NCI-H146 treated with DMSO at 0.1 percent for 48 hours (cell line): Measurements from ENCODE around the gene ZMYND19.
A peak's percentile ranks its signal among the peaks of the same experiment; 100 is the strongest.
"Not testable (repeated sequence)": the region's sequence is repeated elsewhere in the genome, so short reads cannot be mapped to it uniquely, and the experiment has no call there.

Source experiments
- DNase-seq: peaks from one replicate; lab custom pipeline; 2025; ENCODE audit not compliant: unreplicated experiment; lab: John Stamatoyannopoulos, UW

ZMYND19 gene

GRCh38 chr9:137614631-137615386, 24.5 kb upstream of the ZMYND19 start:
- DNase-seq = no peak

DNA sequence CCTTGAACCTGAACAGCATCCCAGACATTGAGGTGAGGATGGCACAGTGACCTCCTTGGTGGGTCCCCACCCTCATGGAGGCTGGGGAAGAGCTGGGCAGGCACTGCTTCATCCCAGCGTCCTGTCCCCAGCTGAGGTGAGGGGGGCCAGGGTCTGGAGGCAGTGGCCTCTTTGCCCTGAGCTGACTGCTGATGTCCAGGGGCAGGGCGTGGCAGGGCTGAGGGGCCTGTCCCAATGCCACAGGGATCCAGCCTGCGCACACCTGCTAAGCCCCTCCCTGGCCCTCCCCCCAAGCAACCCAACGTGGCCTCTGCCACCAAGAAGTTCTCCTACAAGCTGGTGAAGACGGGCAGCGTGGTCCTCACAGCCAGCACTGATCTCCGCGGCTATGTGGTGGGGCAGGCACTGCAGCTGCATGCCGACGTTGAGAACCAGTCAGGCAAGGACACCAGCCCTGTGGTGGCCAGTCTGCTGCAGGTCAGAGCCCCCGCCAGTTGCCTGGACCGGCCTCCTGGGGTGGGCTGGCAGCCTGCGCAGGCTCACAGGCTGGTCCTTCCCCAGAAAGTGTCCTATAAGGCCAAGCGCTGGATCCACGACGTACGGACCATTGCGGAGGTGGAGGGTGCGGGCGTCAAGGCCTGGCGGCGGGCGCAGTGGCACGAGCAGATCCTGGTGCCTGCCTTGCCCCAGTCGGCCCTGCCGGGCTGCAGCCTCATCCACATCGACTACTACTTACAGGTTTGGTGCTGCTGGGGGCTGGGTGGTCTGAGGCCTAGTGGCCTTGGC, 23.6 kb upstream of the ZMYND19 start:
- DNase-seq = no peak

DNA sequence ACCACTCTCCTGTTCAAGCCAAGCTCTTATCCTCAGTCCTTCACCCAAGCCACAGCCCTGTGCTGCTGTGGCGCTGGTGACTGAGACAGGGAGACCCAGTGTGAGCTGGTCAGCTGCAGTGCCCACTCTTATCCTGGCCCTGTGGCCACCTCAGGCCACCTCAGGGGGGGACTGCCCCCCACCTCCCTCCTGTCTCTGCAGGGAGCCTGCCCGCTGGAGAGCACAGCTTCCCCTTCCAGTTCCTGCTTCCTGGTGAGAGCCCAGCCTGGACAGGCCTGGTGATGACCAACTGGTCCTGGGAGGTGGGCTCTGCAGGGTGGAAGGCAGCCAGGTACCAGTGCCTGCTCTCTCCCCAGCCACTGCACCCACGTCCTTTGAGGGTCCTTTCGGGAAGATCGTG, 22.9 kb upstream of the ZMYND19 start:
- DNase-seq = no peak

GRCh38 chr9:137612741-137613142, 22.4 kb upstream of the ZMYND19 start:
- DNase-seq = no peak

DNA sequence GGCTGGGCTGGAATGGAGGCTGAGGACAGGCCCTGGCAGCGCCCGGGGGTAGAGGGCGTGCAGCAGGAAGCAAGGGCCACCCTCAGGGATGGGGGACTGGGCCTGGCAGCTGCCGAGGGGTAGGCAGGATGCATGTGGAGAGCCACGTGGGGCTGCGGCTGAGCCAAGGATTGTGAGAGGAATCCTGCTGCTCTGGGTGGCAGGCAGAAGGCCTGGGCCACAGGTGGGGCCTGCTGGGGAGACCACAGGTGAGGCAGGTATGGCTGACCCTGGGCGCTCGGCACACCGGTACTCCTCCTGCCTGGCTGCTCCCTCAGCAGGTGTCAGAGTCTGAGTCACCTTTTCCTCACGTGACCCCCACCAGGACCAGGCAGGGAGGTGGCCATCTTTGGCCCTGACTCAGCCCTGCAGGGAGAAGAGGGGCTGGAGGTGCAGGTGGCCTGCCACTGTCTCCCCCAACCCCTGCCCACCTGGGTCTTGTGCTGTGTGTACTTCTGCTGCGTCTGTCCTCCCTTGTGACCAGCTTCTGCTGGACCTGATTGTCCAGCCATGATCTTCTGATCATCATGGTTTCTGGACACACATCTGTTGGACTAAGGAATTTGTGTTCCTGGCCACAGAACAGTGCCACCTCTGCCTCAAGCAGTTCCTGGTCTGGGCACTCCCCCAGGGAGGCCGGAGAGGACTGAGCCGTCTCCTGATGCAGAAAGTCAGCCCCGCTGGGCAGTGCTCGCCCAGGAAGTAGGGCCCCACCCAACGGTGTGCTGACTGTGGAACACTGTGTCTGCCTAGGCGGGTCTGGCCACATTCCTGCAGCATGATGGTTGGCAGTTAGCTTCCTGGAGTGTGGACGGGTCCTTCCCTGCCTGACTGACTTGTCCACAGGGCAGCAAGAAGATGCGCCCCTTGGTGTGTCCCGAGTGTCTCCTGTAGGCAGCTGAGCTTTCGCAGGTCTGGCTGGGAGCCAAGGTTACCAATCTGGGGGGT, 21.6 kb upstream of the ZMYND19 start:
- peak; percentile 53 for DNase-seq

DNA sequence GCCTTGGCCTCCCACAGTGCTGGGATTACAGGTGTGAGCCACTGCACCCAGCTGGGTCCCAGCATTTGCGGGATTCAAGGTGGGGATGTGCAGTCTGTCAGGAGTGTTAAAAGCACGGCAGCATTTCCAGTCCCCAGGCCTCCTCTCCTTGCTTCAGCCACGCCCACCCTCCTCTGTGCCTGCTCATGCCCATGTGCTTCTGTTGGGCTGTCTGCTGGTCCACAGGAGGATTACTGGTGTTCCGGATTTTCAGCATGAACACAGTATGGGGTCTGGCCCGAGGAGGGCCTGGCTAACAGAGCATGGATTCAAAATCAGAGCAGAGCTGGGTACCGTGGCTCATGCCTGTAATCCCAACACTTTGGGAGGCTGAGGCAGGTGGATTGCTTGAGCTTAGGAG, 20.6 kb upstream of the ZMYND19 start:
- no peak for DNase-seq

DNA sequence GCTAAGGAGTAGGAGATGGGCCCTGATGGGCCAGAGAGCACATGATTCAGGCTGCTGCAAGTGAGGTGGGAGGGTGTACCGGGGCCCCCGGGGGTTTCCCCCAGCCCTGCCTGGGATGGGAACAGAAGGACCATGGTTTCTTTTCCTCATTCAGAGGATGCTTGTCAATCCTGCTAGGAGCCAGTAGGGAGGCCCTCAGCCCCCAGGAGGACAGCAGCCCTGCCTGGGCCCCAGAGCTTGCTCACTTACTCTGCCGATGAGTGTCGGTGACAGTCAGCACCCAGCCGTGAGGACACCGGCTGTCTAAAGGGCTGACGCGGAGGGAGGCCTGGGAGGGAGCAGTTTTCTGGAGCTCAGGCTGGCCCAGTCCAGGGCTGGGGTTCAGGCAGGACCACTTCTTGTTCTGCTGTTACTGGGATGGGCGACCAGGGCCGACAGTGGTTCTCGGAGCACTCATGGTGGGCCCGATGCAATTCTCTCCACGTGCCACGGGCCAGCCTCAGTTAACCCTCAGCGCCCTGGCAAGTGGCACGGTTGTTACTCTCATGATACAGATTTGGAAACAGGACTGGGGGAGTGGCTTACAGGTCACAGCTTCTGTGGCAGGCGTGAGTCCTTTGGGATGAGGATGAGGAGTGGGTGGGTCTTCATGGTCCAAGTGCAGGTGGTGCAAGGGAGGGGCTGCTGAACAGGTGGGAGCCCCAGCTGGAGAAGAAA, 17.0 kb upstream of the ZMYND19 start:
- no peak for DNase-seq

GRCh38 chr9:137606734-137607138, 16.4 kb upstream of the ZMYND19 start:
- no peak for DNase-seq

- DNase-seq = peak; percentile 26
These were observed 15.8 kb upstream of the ZMYND19 start for GRCh38 chr9:137606005-137606621.

GRCh38 chr9:137605121-137606004, 15.1 kb upstream of the ZMYND19 start, which contains the start of gene ARRDC1:
TSS of gene ARRDC1 (plus strand) at chr9:137605686. CDS start at chr9:137605718, 32 bp downstream.
- DNase-seq = peak; percentile 40

- DNase-seq = no peak
These were observed 14.2 kb upstream of the ZMYND19 start for GRCh38 chr9:137604345-137605086.

DNA sequence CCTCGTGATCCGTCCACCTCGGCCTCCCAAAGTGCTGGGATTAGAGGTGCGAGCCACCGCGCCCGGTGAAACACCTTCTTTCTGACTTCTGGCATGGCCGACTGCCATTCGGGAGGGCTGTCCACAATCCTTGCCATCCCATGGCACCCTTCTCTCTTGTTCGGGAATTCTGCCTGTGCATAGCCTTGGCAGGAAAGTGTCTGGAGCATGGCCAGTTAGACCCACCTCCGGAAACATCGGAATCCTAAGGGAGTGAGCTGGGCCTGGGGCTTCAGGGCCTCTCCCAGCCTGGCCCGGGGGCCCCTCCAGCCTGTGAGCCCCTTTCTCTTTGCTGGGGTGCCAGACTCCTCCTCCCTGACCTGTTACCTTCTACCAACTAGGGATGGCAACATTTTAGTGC, 13.6 kb upstream of the ZMYND19 start:
- no peak for DNase-seq

DNA sequence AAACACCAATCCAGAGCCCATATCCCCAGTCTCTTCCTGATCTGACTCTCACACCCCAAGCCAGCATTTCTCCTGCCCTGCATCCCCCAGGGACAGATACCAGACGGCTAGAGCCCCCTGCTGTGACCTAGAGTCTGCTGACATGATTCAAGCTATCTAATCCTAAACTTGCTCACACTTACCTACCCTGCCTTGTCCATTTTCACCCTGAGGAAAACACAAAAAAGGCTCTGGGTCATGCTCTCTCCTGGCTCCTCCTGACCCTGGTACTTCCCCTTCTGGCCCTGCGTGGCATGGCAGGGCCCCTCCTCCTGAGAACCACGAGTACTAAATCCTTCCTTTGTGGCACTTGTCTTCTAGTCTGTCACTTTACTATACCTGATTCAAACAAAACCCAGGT, 12.3 kb upstream of the ZMYND19 start:
- no peak for DNase-seq

GRCh38 chr9:137598943-137599342, 8.6 kb upstream of the ZMYND19 start:
- no peak for DNase-seq

DNA sequence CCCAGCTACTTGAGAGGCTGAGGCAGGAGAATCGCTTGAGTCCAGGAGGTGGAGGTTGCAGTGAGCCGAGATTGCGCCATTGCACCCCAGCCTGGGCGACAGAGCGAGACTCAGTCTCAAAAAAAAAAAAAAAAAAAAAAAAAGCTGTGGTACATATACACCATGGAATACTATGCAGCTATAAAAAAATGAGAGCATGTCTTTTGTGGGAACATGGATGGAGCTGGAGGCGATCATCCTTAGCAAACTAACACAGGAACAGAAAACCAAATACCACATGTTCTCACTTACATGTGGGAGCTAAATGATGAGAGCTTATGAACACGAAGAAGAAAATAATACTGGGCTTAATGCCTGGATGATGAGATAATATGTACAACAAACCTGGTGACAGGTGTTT, 6.3 kb upstream of the ZMYND19 start:
- DNase-seq = not testable (repeated sequence)

- no peak for DNase-seq
These were observed 2.9 kb upstream of the ZMYND19 start for GRCh38 chr9:137593176-137593575.

DNA sequence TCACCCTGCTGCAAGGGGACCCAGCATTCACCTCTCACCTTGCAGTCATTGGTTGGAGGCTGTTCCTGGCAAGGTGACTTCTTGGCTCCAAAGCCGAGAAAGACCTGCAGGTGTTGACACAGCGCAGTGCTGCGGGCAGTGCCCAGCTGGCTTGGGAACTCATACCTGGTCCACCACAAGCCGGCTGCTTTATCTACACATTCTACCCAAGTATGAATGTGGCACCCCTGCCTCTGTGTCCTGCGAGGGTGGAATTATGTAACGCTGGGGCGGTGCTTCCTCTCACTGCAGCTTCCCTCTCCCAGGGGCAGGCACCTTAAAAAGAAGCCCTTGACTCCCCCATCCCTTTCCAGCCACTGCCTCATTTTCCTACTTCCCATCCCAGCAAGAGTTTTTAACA, 2.5 kb upstream of the ZMYND19 start:
- no peak for DNase-seq

GRCh38 chr9:137590123-137590468, 216 bp downstream of the ZMYND19 start:
- no peak for DNase-seq
